IgD-negative memory B cell (primary cell): ENCODE measurements around the gene OR6P1. TPM values are rescaled to one million over a fixed set of nuclear protein-coding genes. Genes with fewer than 3 reads are reported as not detected.

Experiments
- H3K27ac Mint-ChIP-seq, 3 donors: one replicate each; pipeline ENCODE4 v1.8.0; 2020 to 2022; ENCODE audit warnings: mild to moderate bottlenecking in 3 of 3, mixed read lengths in 3 of 3, moderate library complexity in 1 of 3
- H3K27me3 Mint-ChIP-seq: one replicate; pipeline ENCODE4 v1.8.0; 2021; ENCODE audit warnings: mixed read lengths
- H3K36me3 Mint-ChIP-seq: one replicate; pipeline ENCODE4 v1.8.0; 2020; ENCODE audit warnings: mild to moderate bottlenecking, mixed read lengths
- H3K4me1 Mint-ChIP-seq, 3 donors: one replicate each; pipeline ENCODE4 v1.8.0; 2020 to 2022; ENCODE audit warnings: mixed read lengths in 3 of 3, mild to moderate bottlenecking in 1 of 3
- H3K4me3 Mint-ChIP-seq, 4 donors: one replicate each; pipeline ENCODE4 v1.8.0; 2020 to 2022; ENCODE audit warnings: mild to moderate bottlenecking in 4 of 4, mixed read lengths in 4 of 4, moderate library complexity in 3 of 4
- H3K9me3 Mint-ChIP-seq, 3 donors: one replicate each; pipeline ENCODE4 v1.8.0; 2020 to 2021; ENCODE audit warnings: mixed read lengths in 3 of 3, mild to moderate bottlenecking in 1 of 3
- polyA plus RNA-seq: library from polyadenylated mRNA; unstranded; fragments of 300-500 nt; fragmentation: Illumina TruSeq; gene quantifications from one replicate; pipeline ENCODE4 v1.2.3, GENCODE V29; 2021

OR6P1 gene
- polyA plus RNA-seq: not detected

GRCh38 chr1:158570480-158570879, at the start of gene OR6P1:
TSS of gene OR6P1 (minus strand) at chr1:158570580. CDS start at chr1:158563604, 6,976 bp downstream.
- peaks cover 2% of the 10 kb centered on the region for H3K36me3 Mint-ChIP-seq
- no peak within 1 kb of the TSS for H3K27ac Mint-ChIP-seq
- no peaks in the 10 kb centered on the region for H3K4me1 Mint-ChIP-seq
- H3K4me3 Mint-ChIP-seq: no peak within 1 kb of the TSS
- peaks cover 0 to 5% (median 0%) of the 10 kb centered on the region in 3 donors for H3K9me3 Mint-ChIP-seq
- H3K27me3 Mint-ChIP-seq: peaks cover 5% of the 10 kb centered on the region

GRCh38 chr1:158613764-158614163, 43.4 kb upstream of the OR6P1 start:
- H3K27ac Mint-ChIP-seq: peak overlapping the region in 1 of 3 donors; percentile 15
- H3K4me1 Mint-ChIP-seq: peaks cover 0 to 11% (median 2%) of the 10 kb centered on the region in 3 donors
- H3K4me3 Mint-ChIP-seq: peak overlapping the region in 1 of 4 donors; percentile 55
- peaks cover 3% of the 10 kb centered on the region for H3K27me3 Mint-ChIP-seq
- no peaks in the 10 kb centered on the region for H3K36me3 Mint-ChIP-seq
- H3K9me3 Mint-ChIP-seq: no peaks in the 10 kb centered on the region

GRCh38 chr1:158611916-158612315, 41.5 kb upstream of the OR6P1 start:
- no peak overlapping the region for H3K4me3 Mint-ChIP-seq
- no peaks in the 10 kb centered on the region for H3K9me3 Mint-ChIP-seq
- H3K27me3 Mint-ChIP-seq: peaks cover under 1% of the 10 kb centered on the region
- peaks cover 0 to 11% (median 2%) of the 10 kb centered on the region in 3 donors for H3K4me1 Mint-ChIP-seq
- H3K36me3 Mint-ChIP-seq: no peaks in the 10 kb centered on the region
- H3K27ac Mint-ChIP-seq: no peak overlapping the region

- Mint-ChIP-seq H3K4me1 (peaks cover 0 to 8% (median 2%) of the 10 kb centered on the region in 3 donors), H3K4me3 (no peak overlapping the region), H3K27me3 (no peaks in the 10 kb centered on the region), H3K36me3 (no peaks in the 10 kb centered on the region), H3K9me3 (no peaks in the 10 kb centered on the region), H3K27ac (no peak overlapping the region)
Observed at GRCh38 chr1:158607296-158607695, 36.9 kb upstream of the OR6P1 start.

GRCh38 chr1:158604968-158605367, 34.6 kb upstream of the OR6P1 start, which contains the start of gene OR10Z1:
TSS of gene OR10Z1 (plus strand) at chr1:158605268. CDS start at chr1:158606439, 1,171 bp downstream.
- no peaks in the 10 kb centered on the region for H3K27me3 Mint-ChIP-seq
- no peaks in the 10 kb centered on the region for H3K36me3 Mint-ChIP-seq
- H3K9me3 Mint-ChIP-seq: peaks cover 0 to 3% (median 0%) of the 10 kb centered on the region in 3 donors
- no peaks in the 10 kb centered on the region for H3K4me1 Mint-ChIP-seq
- H3K4me3 Mint-ChIP-seq: no peak within 1 kb of the TSS
- H3K27ac Mint-ChIP-seq: no peak within 1 kb of the TSS

GRCh38 chr1:158600735-158601134, 30.4 kb upstream of the OR6P1 start:
- Mint-ChIP-seq H3K36me3 (peaks cover 5% of the 10 kb centered on the region), H3K9me3 (peaks cover 7 to 24% (median 17%) of the 10 kb centered on the region in 3 donors), H3K27me3 (peaks cover 4% of the 10 kb centered on the region), H3K4me3 (no peak overlapping the region), H3K27ac (no peak overlapping the region), H3K4me1 (no peaks in the 10 kb centered on the region)

GRCh38 chr1:158586942-158587341, 16.6 kb upstream of the OR6P1 start:
- Mint-ChIP-seq H3K4me3 (no peak overlapping the region), H3K27me3 (peaks cover 5% of the 10 kb centered on the region), H3K27ac (no peak overlapping the region), H3K4me1 (no peaks in the 10 kb centered on the region), H3K9me3 (peaks cover 4 to 7% (median 7%) of the 10 kb centered on the region in 3 donors), H3K36me3 (no peaks in the 10 kb centered on the region)

- Mint-ChIP-seq H3K36me3 (no peaks in the 10 kb centered on the region), H3K27ac (no peak overlapping the region), H3K9me3 (peaks cover 4 to 7% (median 5%) of the 10 kb centered on the region in 3 donors), H3K4me3 (no peak overlapping the region), H3K27me3 (peaks cover 5% of the 10 kb centered on the region), H3K4me1 (no peaks in the 10 kb centered on the region)
Observed at GRCh38 chr1:158583962-158584361, 13.6 kb upstream of the OR6P1 start.

- Mint-ChIP-seq H3K27ac (no peak within 1 kb of the TSS), H3K36me3 (no peaks in the 10 kb centered on the region), H3K27me3 (peaks cover 5% of the 10 kb centered on the region), H3K9me3 (no peaks in the 10 kb centered on the region), H3K4me1 (no peaks in the 10 kb centered on the region), H3K4me3 (no peak within 1 kb of the TSS)
Observed at GRCh38 chr1:158579733-158580132, 9.4 kb upstream of the OR6P1 start, which contains the start of gene OR10X1. TSS of gene OR10X1 (minus strand) at chr1:158579899. CDS start at chr1:158579899, 0 bp downstream.

- H3K4me3 Mint-ChIP-seq: no peak overlapping the region
- H3K27me3 Mint-ChIP-seq: peaks cover 4% of the 10 kb centered on the region
- no peak overlapping the region for H3K27ac Mint-ChIP-seq
- H3K36me3 Mint-ChIP-seq: peaks cover 2% of the 10 kb centered on the region
- peaks cover 0 to 2% (median 0%) of the 10 kb centered on the region in 3 donors for H3K9me3 Mint-ChIP-seq
- no peaks in the 10 kb centered on the region for H3K4me1 Mint-ChIP-seq
Observed at GRCh38 chr1:158577561-158577960, 7.2 kb upstream of the OR6P1 start.

GRCh38 chr1:158572226-158572625, 1.8 kb upstream of the OR6P1 start:
- Mint-ChIP-seq H3K9me3 (peaks cover 0 to 5% (median 0%) of the 10 kb centered on the region in 3 donors), H3K27me3 (peaks cover 5% of the 10 kb centered on the region), H3K27ac (no peak overlapping the region), H3K4me3 (no peak overlapping the region), H3K4me1 (no peaks in the 10 kb centered on the region), H3K36me3 (peaks cover 2% of the 10 kb centered on the region)

GRCh38 chr1:158564608-158565007, 5.8 kb downstream of the OR6P1 start:
- H3K36me3 Mint-ChIP-seq: no peaks in the 10 kb centered on the region
- peaks cover 3% of the 10 kb centered on the region for H3K27me3 Mint-ChIP-seq
- H3K4me1 Mint-ChIP-seq: peaks cover 12 to 15% (median 12%) of the 10 kb centered on the region in 3 donors
- H3K4me3 Mint-ChIP-seq: peak overlapping the region in 2 of 4 donors; percentile 19 to 64
- H3K27ac Mint-ChIP-seq: peak overlapping the region in 2 of 3 donors; percentile 20 to 70
- H3K9me3 Mint-ChIP-seq: peaks cover 3 to 5% (median 3%) of the 10 kb centered on the region in 3 donors

GRCh38 chr1:158563853-158564252, 6.5 kb downstream of the OR6P1 start:
- Mint-ChIP-seq H3K4me3 (peak overlapping the region in 2 of 4 donors; percentile 19 to 65), H3K4me1 (peaks cover 12 to 15% (median 12%) of the 10 kb centered on the region in 3 donors), H3K9me3 (peaks cover 3 to 5% (median 3%) of the 10 kb centered on the region in 3 donors), H3K27me3 (peaks cover 3% of the 10 kb centered on the region), H3K36me3 (no peaks in the 10 kb centered on the region), H3K27ac (no peak overlapping the region)

- H3K36me3 Mint-ChIP-seq: no peaks in the 10 kb centered on the region
Observed at GRCh38 chr1:158559696-158560095, 10.7 kb downstream of the OR6P1 start.

GRCh38 chr1:158554352-158554751, 16.0 kb downstream of the OR6P1 start, which contains the start of gene OR6Y1:
TSS of gene OR6Y1 (minus strand) at chr1:158554405. CDS start at chr1:158548105, 6,300 bp downstream.
- Mint-ChIP-seq H3K4me1 (no peaks in the 10 kb centered on the region), H3K27me3 (peaks cover 2% of the 10 kb centered on the region), H3K4me3 (no peak within 1 kb of the TSS), H3K27ac (no peak within 1 kb of the TSS), H3K36me3 (no peaks in the 10 kb centered on the region), H3K9me3 (peaks cover 0 to 3% (median 0%) of the 10 kb centered on the region in 3 donors)

More at GRCh38 chr1:158559696-158560095, 10.7 kb downstream of the OR6P1 start:
- H3K27ac Mint-ChIP-seq: no peak overlapping the region
- H3K4me3 Mint-ChIP-seq: no peak overlapping the region
- peaks cover 11 to 15% (median 12%) of the 10 kb centered on the region in 3 donors for H3K4me1 Mint-ChIP-seq
- peaks cover 0 to 5% (median 3%) of the 10 kb centered on the region in 3 donors for H3K9me3 Mint-ChIP-seq
- H3K27me3 Mint-ChIP-seq: peaks cover 3% of the 10 kb centered on the region

- peaks cover 0 to 3% (median 0%) of the 10 kb centered on the region in 3 donors for H3K9me3 Mint-ChIP-seq
- H3K27me3 Mint-ChIP-seq: peaks cover 15% of the 10 kb centered on the region
Observed at GRCh38 chr1:158552296-158552695, 18.1 kb downstream of the OR6P1 start.

More at GRCh38 chr1:158552296-158552695, 18.1 kb downstream of the OR6P1 start:
- peaks cover 2% of the 10 kb centered on the region for H3K36me3 Mint-ChIP-seq
- H3K4me3 Mint-ChIP-seq: no peak overlapping the region
- no peaks in the 10 kb centered on the region for H3K4me1 Mint-ChIP-seq
- H3K27ac Mint-ChIP-seq: no peak overlapping the region
